ENCODE measurements around the gene ST3GAL5. TPM values are rescaled to one million over a fixed set of nuclear protein-coding genes. Genes with fewer than 3 reads are reported as not detected.

ST3GAL5 gene
- total RNA-seq, 2 donors from 2014 or later: 5.5 to 20.4 TPM

- Histone ChIP-seq H3K9me3 (no peaks in the 10 kb centered on the region), H3K27ac (peak overlapping the region; percentile 32 to 69), H3K4me3 (no peak overlapping the region), H3K36me3 (no peaks in the 10 kb centered on the region), H3K27me3 (no peaks in the 10 kb centered on the region), H3K4me1 (peaks cover 0 to 92% of the 10 kb centered on the region in 2 donors)
- DNase-seq (ENCODE audit: low spot score): no peak
- TF ChIP-seq CTCF (IDR thresholded peaks at IDR 0.05): no peak
Measured at GRCh38 chr2:85794491-85795121, 94.2 kb downstream of the ST3GAL5 start.

GRCh38 chr2:85794038-85794441, 94.8 kb downstream of the ST3GAL5 start:
- TF ChIP-seq CTCF (IDR thresholded peaks at IDR 0.05): no peak
- Histone ChIP-seq H3K36me3 (no peaks in the 10 kb centered on the region), H3K27ac (peak overlapping the region; percentile 32 to 69), H3K9me3 (no peaks in the 10 kb centered on the region), H3K27me3 (no peaks in the 10 kb centered on the region), H3K4me3 (no peak overlapping the region), H3K4me1 (peaks cover 0 to 86% of the 10 kb centered on the region in 2 donors)
- no peak for DNase-seq (ENCODE audit: low spot score)

- H3K4me1 ChIP-seq: peaks cover 0 to 82% of the 10 kb centered on the region in 2 donors
- peak overlapping the region; percentile 37 to 69 for H3K27ac ChIP-seq
- no peak for DNase-seq (ENCODE audit: low spot score)
- no peaks in the 10 kb centered on the region for H3K27me3 ChIP-seq
- H3K36me3 ChIP-seq: peaks cover 3% of the 10 kb centered on the region
- H3K9me3 ChIP-seq: no peaks in the 10 kb centered on the region
- TF ChIP-seq CTCF (IDR thresholded peaks at IDR 0.05): no peak
- H3K4me3 ChIP-seq: no peak overlapping the region
Measured at GRCh38 chr2:85793584-85793983, 95.2 kb downstream of the ST3GAL5 start.

GRCh38 chr2:85792783-85793441, 95.9 kb downstream of the ST3GAL5 start:
- TF ChIP-seq CTCF (IDR thresholded peaks at IDR 0.05): no peak
- DNase-seq (ENCODE audit: low spot score): no peak
- H3K36me3 ChIP-seq: peaks cover 9% of the 10 kb centered on the region
- H3K27ac ChIP-seq: peak overlapping the region; percentile 37 to 69
- H3K27me3 ChIP-seq: no peaks in the 10 kb centered on the region
- no peak overlapping the region for H3K4me3 ChIP-seq
- H3K4me1 ChIP-seq: peaks cover 0 to 75% of the 10 kb centered on the region in 2 donors
- no peaks in the 10 kb centered on the region for H3K9me3 ChIP-seq

GRCh38 chr2:85791704-85792565, 96.9 kb downstream of the ST3GAL5 start:
- Histone ChIP-seq H3K27ac (peak overlapping the region in 1 of 2 donors; percentile 69), H3K4me1 (peaks cover 0 to 69% of the 10 kb centered on the region in 2 donors), H3K4me3 (no peak overlapping the region), H3K36me3 (peaks cover 19% of the 10 kb centered on the region), H3K9me3 (no peaks in the 10 kb centered on the region), H3K27me3 (no peaks in the 10 kb centered on the region)
- DNase-seq (ENCODE audit: low spot score): no peak
- TF ChIP-seq CTCF (IDR thresholded peaks at IDR 0.05): no peak
